Measurements from ENCODE around the gene LTA4H. TPM values are rescaled to one million over a fixed set of nuclear protein-coding genes. Genes with fewer than 3 reads are reported as not detected.

Gene LTA4H
- total RNA-seq, 1 donor from 2014 or later: 266 TPM

DNA sequence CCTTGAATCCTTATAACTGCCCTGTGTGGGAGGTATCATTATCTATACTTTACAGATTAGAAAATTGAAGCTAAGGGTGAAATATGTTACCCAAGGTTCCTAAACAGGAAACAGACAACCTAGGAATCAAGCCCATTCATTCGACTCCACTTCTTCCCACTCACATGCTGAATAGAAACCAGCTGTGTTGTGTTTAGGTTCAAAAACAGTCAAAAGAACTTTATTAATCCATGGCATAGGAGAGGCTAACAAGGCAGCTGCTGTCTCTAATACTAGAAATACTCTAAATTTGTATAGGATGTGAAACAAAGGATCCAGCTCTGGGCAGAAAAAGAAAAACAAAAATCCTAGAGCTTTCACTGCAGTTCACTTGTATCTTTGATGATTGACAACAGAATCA, 82.4 kb downstream of the LTA4H start:
- no peak overlapping the region for H3K9ac ChIP-seq
- no peak overlapping the region for H3K4me3 Mint-ChIP-seq
- no peak overlapping the region for H3K4me3 ChIP-seq
- no peaks in the 10 kb centered on the region for H3K79me2 ChIP-seq (ENCODE audit: low read depth)
- TF ChIP-seq, protein P1, sequence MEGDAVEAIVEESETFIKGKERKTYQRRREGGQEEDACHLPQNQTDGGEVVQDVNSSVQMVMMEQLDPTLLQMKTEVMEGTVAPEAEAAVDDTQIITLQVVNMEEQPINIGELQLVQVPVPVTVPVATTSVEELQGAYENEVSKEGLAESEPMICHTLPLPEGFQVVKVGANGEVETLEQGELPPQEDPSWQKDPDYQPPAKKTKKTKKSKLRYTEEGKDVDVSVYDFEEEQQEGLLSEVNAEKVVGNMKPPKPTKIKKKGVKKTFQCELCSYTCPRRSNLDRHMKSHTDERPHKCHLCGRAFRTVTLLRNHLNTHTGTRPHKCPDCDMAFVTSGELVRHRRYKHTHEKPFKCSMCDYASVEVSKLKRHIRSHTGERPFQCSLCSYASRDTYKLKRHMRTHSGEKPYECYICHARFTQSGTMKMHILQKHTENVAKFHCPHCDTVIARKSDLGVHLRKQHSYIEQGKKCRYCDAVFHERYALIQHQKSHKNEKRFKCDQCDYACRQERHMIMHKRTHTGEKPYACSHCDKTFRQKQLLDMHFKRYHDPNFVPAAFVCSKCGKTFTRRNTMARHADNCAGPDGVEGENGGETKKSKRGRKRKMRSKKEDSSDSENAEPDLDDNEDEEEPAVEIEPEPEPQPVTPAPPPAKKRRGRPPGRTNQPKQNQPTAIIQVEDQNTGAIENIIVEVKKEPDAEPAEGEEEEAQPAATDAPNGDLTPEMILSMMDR (IDR thresholded peaks at IDR 0.05): no peak
- TF ChIP-seq EZH2 (IDR thresholded peaks at IDR 0.05) (no peak), EZH2phosphoT487 (IDR thresholded peaks at IDR 0.05) (no peak)
- H3K27ac ChIP-seq: no peak overlapping the region
- H3K36me3 Mint-ChIP-seq: no peaks in the 10 kb centered on the region
- peaks cover 16% of the 10 kb centered on the region for H3K4me1 Mint-ChIP-seq
- H4K20me1 ChIP-seq (ENCODE audit: low read depth): no peaks in the 10 kb centered on the region
- H3K36me3 ChIP-seq: no peaks in the 10 kb centered on the region
- H3K27me3 Mint-ChIP-seq (ENCODE audit: insufficient read depth, low read depth): peaks cover 2% of the 10 kb centered on the region
- DNase-seq (ENCODE audit: low spot score): no peak
- no peak overlapping the region for H3K27ac Mint-ChIP-seq
- H3K4me1 ChIP-seq: peaks cover 59% of the 10 kb centered on the region
- no peaks in the 10 kb centered on the region for H3K9me3 ChIP-seq (ENCODE audit: low read depth)
- no peaks in the 10 kb centered on the region for H3K27me3 ChIP-seq
- H3K4me2 ChIP-seq: no peak overlapping the region
- H2AFZ ChIP-seq (replicated peaks): no peak overlapping the region
- peaks cover 52% of the 10 kb centered on the region for H3F3A ChIP-seq (ENCODE audit: low read depth)
- peaks cover 2% of the 10 kb centered on the region for H3K9me3 Mint-ChIP-seq

GRCh38 chr12:95951515-95951914, 83.9 kb downstream of the LTA4H start:
- TF ChIP-seq EZH2phosphoT487 (IDR thresholded peaks at IDR 0.05) (no peak), EZH2 (IDR thresholded peaks at IDR 0.05) (no peak)
- TF ChIP-seq, protein P1 (IDR thresholded peaks at IDR 0.05): no peak
- Histone ChIP-seq H3K79me2 (ENCODE audit: low read depth) (no peaks in the 10 kb centered on the region), H3K9me3 (ENCODE audit: low read depth) (no peaks in the 10 kb centered on the region), H3K4me2 (no peak overlapping the region), H3K36me3 (no peaks in the 10 kb centered on the region), H3F3A (ENCODE audit: low read depth) (peaks cover 37% of the 10 kb centered on the region), H3K4me3 (no peak overlapping the region), H2AFZ (replicated peaks) (no peak overlapping the region), H3K9ac (no peak overlapping the region), H3K27me3 (no peaks in the 10 kb centered on the region), H4K20me1 (ENCODE audit: low read depth) (no peaks in the 10 kb centered on the region), H3K4me1 (peaks cover 49% of the 10 kb centered on the region), H3K27ac (no peak overlapping the region)
- no peaks in the 10 kb centered on the region for H3K36me3 Mint-ChIP-seq
- H3K27ac Mint-ChIP-seq: no peak overlapping the region
- H3K27me3 Mint-ChIP-seq (ENCODE audit: insufficient read depth, low read depth): peaks cover 2% of the 10 kb centered on the region
- peaks cover 2% of the 10 kb centered on the region for H3K9me3 Mint-ChIP-seq
- no peak for DNase-seq (ENCODE audit: low spot score)
- no peak overlapping the region for H3K4me3 Mint-ChIP-seq
- peaks cover 9% of the 10 kb centered on the region for H3K4me1 Mint-ChIP-seq

Other genes with a start within 250 kb of the LTA4H start
- 2.3 and 2.5 TPM in 2 replicates for gene NTN4, start 244.8 kb downstream of the LTA4H start, total RNA-seq (ENCODE audit: low replicate concordance)
- gene SNRPF, start 176.6 kb downstream of the LTA4H start, total RNA-seq (ENCODE audit: low replicate concordance): 37.0 and 49.7 TPM in 2 replicates
- 0.12 and 0.13 TPM in 2 replicates for gene CCDC38, start 93.0 kb downstream of the LTA4H start, total RNA-seq (ENCODE audit: low replicate concordance)
- gene AMDHD1, start 92.3 kb downstream of the LTA4H start, total RNA-seq (ENCODE audit: low replicate concordance): 1.1 and 2.2 TPM in 2 replicates
- gene HAL, start 39.2 kb downstream of the LTA4H start, total RNA-seq (ENCODE audit: low replicate concordance): 0.06 and 0.12 TPM in 2 replicates
- gene ELK3, start 158.8 kb upstream of the LTA4H start, total RNA-seq (ENCODE audit: low replicate concordance): 4.8 and 5.0 TPM in 2 replicates